Adrenal gland (tissue), 12 donors: ENCODE measurements around the gene TUBG1. TPM values are rescaled to one million over a fixed set of nuclear protein-coding genes. Genes with fewer than 3 reads are reported as not detected.

ENCODE experiments used
- DNase-seq, 7 donors: peaks; one replicate each; pipeline ENCODE4 v3.0.0-alpha.2; 2019 to 2020
- H3K27ac ChIP-seq, 5 donors: fragments of 200-600 bp; sonication (generic) in 4 of 5; 1 replicate in 3 of 5; 2 replicates in 2 of 5; pipeline versions ENCODE4 v1.5.1 to v1.8.0; 2016 to 2020; ENCODE audit warnings: mild to moderate bottlenecking in 1 of 5
- H3K27me3 ChIP-seq: fragments of 200-600 bp; 2 replicates; pipeline ENCODE4 v1.8.0; 2021
- H3K36me3 ChIP-seq, 2 donors: fragments of 200-600 bp; replicated peaks in 1 of 2; 1 replicate in 1 of 2; 2 replicates in 1 of 2; pipeline versions ENCODE4 v1.5.1 to v1.8.0; 2018 to 2022
- H3K4me1 ChIP-seq, 2 donors: fragments of 200-600 bp; replicated peaks in 1 of 2; 1 replicate in 1 of 2; 2 replicates in 1 of 2; pipeline versions ENCODE4 v1.5.1 to v1.8.0; 2018 to 2021
- H3K4me3 ChIP-seq, 4 donors: fragments of 200-600 bp; sonication (generic) in 3 of 4; one replicate each; pipeline ENCODE4 v1.5.1; 2016 to 2018
- H3K9me3 ChIP-seq, 3 donors: fragments of 200-600 bp; sonication (generic) in 1 of 3; replicated peaks in 1 of 3; 1 replicate in 2 of 3; 2 replicates in 1 of 3; pipeline versions ENCODE4 v1.5.1 to v1.8.0; 2016 to 2021
- POLR2A ChIP-seq, 2 donors: fragments of 450-650 bp; IDR thresholded peaks; one replicate each; pipeline ENCODE4 v1.6.1; 2017; ENCODE audit warnings: antibody characterized with exemption in 2 of 2, mild to moderate bottlenecking in 2 of 2, moderate library complexity in 1 of 2
- WGBS, 4 donors: extraction: QIAGEN DNeasy Blood & Tissue Kit in 2 of 4; methylation state at CpG; one replicate each; pipeline versions ENCODE4 v1.1.5 to v1.1.7; 2013 to 2017; 5-methylcytosine and 5-hydroxymethylcytosine counted together
- intact Hi-C, 2 donors: fragments of 100-400 bp; cut with DNase I; formaldehyde crosslinking; loops; one replicate each; pipeline versions ENCODE4 v1.14.1 to v1.15.0; 2022 to 2023
- polyA plus RNA-seq, 3 donors: library from polyadenylated mRNA; stranded (reverse); fragments of 200-250 nt in 2 of 3; fragments of 350-450 nt in 1 of 3; fragmentation: Illumina TruSeq in 1 of 3; extraction: RNeasy Lipid Tissue Mini Kit (QIAGEN cat#74804) in 1 of 3; gene quantifications; one replicate each; pipeline ENCODE4 v1.2.3, GENCODE V29; 2013 to 2014
- total RNA-seq, 9 donors: library from RNA; depleted of rRNA in 4 of 9; stranded (reverse); fragments of >200 nt in 4 of 9; fragments of 120-200 nt in 1 of 9; fragmentation: NEBNext Ultra II Directional in 1 of 9; extraction: Animal tissue kit (Norgen Biotek cat#: 25700) in 1 of 9; gene quantifications; one replicate each; pipeline versions ENCODE4 v1.1.0 to v1.2.4, GENCODE V29; 2013 to 2023
- TF ChIP-seq, protein P1 (sequence below), 6 experiments: fragments of 450-650 bp in 4 of 6; fragments of 200-600 bp in 2 of 6; sonication (generic) in 1 of 6; IDR thresholded peaks; 1 replicate in 5 of 6; 2 replicates in 1 of 6; pipeline versions ENCODE4 v1.5.1 to v1.8.0; 2016 to 2021; ENCODE audit warnings: antibody characterized with exemption in 6 of 6, mild to moderate bottlenecking in 2 of 6, moderate library complexity in 1 of 6
- donor health status: healthy with polysubstance abuse.
- donor health status: Bipolar disorder and iron deficiency.
- donor health status: DM: yes; HTN: yes; CAD: no.
- donor health status: DM: no; HTN: no; CAD: no.
- donor health status: DM: no; HTN: no; CAD: no.
- donor health status: DM: yes; HTN: yes; CAD: no.

Gene TUBG1
- total and polyA plus RNA-seq, 12 donors = 22.9 to 90.0 (median 39.6) TPM

DNA sequence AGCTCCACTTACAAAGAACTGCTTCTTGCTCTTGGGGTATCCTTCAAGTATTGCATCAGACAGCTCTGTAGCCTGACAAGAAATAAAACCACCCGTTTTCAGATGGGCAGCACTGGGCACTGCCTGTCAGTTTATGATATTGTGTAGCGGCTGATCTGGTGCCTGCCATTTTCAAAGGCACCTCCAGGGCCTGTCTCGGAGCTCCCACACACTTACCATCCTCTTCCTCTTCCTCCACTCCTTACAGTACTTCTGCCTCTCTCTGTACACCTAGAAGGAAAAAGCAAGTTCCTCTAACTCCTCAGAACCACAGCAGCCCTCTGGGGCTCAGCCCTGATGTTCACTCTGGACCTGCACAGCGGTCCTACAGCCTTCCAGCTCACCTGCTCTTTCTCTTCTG lies 36.4 kb upstream of the TUBG1 start:
- Histone ChIP-seq H3K27ac (no peak overlapping the region), H3K9me3 (no peaks in the 10 kb centered on the region), H3K36me3 (peaks cover 0 to 61% of the 10 kb centered on the region in 2 donors), H3K27me3 (no peaks in the 10 kb centered on the region), H3K4me1 (peaks cover under 1 to 15% of the 10 kb centered on the region in 2 donors), H3K4me3 (no peak overlapping the region)
- TF ChIP-seq POLR2A (IDR thresholded peaks at IDR 0.05) = no peak
- TF ChIP-seq, protein P1, sequence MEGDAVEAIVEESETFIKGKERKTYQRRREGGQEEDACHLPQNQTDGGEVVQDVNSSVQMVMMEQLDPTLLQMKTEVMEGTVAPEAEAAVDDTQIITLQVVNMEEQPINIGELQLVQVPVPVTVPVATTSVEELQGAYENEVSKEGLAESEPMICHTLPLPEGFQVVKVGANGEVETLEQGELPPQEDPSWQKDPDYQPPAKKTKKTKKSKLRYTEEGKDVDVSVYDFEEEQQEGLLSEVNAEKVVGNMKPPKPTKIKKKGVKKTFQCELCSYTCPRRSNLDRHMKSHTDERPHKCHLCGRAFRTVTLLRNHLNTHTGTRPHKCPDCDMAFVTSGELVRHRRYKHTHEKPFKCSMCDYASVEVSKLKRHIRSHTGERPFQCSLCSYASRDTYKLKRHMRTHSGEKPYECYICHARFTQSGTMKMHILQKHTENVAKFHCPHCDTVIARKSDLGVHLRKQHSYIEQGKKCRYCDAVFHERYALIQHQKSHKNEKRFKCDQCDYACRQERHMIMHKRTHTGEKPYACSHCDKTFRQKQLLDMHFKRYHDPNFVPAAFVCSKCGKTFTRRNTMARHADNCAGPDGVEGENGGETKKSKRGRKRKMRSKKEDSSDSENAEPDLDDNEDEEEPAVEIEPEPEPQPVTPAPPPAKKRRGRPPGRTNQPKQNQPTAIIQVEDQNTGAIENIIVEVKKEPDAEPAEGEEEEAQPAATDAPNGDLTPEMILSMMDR (IDR thresholded peaks at IDR 0.05) = no peak
- intact Hi-C loops = no loop called here
- DNase-seq = no peak
- 73 to 85% (median 79%) methylated on average over 4 of the region's 4 CpGs for WGBS, 4 donors

GRCh38 chr17:42574463-42574862 lies 35.0 kb upstream of the TUBG1 start:
- no peak for DNase-seq
- no peaks in the 10 kb centered on the region for H3K27me3 ChIP-seq
- H3K9me3 ChIP-seq = no peaks in the 10 kb centered on the region
- intact Hi-C loops = no loop called here
- TF ChIP-seq, protein P1 (IDR thresholded peaks at IDR 0.05) = no peak
- TF ChIP-seq POLR2A (IDR thresholded peaks at IDR 0.05) = no peak
- no peak overlapping the region for H3K4me3 ChIP-seq
- peaks cover 0 to 50% of the 10 kb centered on the region in 2 donors for H3K36me3 ChIP-seq
- 79 to 88% (median 81%) methylated on average over 3 of the region's 3 CpGs for WGBS, 4 donors
- H3K4me1 ChIP-seq = peaks cover 5 to 21% of the 10 kb centered on the region in 2 donors
- H3K27ac ChIP-seq = no peak overlapping the region

GRCh38 chr17:42577140-42577531 lies 32.3 kb upstream of the TUBG1 start:
- intact Hi-C loops = no loop called here
- Histone ChIP-seq H3K4me3 (peak overlapping the region in 2 of 4 donors; percentile 34 to 86), H3K9me3 (no peaks in the 10 kb centered on the region), H3K27ac (peak overlapping the region in 4 of 5 donors; percentile 21 to 97 (median 83)), H3K27me3 (no peaks in the 10 kb centered on the region), H3K4me1 (peaks cover 5 to 21% of the 10 kb centered on the region in 2 donors), H3K36me3 (peaks cover 0 to 49% of the 10 kb centered on the region in 2 donors)
- TF ChIP-seq, protein P1 (IDR thresholded peaks at IDR 0.05) = no peak
- TF ChIP-seq POLR2A (IDR thresholded peaks at IDR 0.05) = no peak
- 6 to 16% (median 10%) methylated on average over 8 to 18 of the region's 18 CpGs for WGBS, 4 donors
- no peak for DNase-seq

DNA sequence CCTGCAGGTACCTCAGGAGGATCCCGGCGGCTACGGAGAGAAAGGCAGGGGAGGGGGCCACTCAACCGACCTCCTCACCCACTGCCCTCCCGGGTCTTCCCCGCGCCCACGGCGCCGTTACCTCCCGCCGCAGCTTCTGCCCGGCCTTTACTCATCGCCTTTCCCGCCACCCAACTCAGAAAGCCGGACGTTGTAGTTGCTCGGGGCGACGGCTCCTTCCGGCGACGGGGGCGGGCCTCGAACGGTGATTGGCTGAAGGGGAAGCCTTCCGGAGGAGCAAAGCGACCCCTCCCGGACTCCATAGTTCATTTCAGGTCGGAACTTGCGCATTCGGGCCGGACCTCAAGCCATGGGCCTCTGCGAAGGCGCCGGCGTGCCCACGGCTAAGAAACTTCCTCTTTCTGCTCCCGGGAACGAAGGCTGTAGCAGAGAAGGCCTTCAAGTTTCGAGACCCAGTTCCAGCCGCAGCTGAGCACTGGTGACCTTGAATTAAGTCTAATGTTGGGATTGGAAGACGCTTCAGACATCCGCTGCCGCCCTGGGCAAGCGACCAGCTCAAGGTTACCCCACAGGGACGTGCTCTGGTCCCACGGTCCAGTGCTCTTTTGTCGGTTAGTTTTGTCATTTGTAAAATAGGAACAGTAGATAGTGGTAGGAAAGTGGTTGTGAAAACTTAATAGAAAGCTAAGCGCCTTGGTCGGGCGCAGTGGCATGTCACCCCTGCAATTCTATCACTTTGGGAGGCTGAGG lies 31.8 kb upstream of the TUBG1 start, which contains the start of gene PSMC3IP:
PSMC3IP (minus strand) TSS at position 198 of the 750 bp plus-strand sequence; CDS start at position 155, 43 bp downstream.
- Histone ChIP-seq H3K27me3 (no peaks in the 10 kb centered on the region), H3K4me3 (peak within 1 kb of the TSS in 3 of 4 donors; percentile 12 to 86 (median 34)), H3K36me3 (peaks cover 0 to 49% of the 10 kb centered on the region in 2 donors), H3K9me3 (no peaks in the 10 kb centered on the region), H3K4me1 (peaks cover 5 to 21% of the 10 kb centered on the region in 2 donors), H3K27ac (peak within 1 kb of the TSS; percentile 77 to 97 (median 87))
- peak; percentile 37 to 85 for TF ChIP-seq POLR2A (IDR thresholded peaks at IDR 0.05)
- TF ChIP-seq, protein P1 (IDR thresholded peaks at IDR 0.05) = peak in 2 of 6 experiments; percentile 18 to 35
- intact Hi-C loops = no loop called here
- peak; percentile 95 to 98 (median 97) for DNase-seq
- 0% methylated on average over 24 to 52 of the region's 52 CpGs for WGBS, 4 donors
